Smooth muscle cell (in vitro differentiated cells): ENCODE measurements around the gene MIEF1. TPM values are rescaled to one million over a fixed set of nuclear protein-coding genes. Genes with fewer than 3 reads are reported as not detected.
A peak's percentile ranks its signal among the peaks of the same experiment; 100 is the strongest.
"Not testable (repeated sequence)": the region's sequence is repeated elsewhere in the genome, so short reads cannot be mapped to it uniquely, and the experiment has no call there.

Experiments
- DNase-seq: peaks from one replicate; lab custom pipeline; 2025; ENCODE audit not compliant: unreplicated experiment; lab: John Stamatoyannopoulos, UW
- H2AFZ ChIP-seq: fragments of 200-600 bp; sonication (generic); 2 replicates; pipeline ENCODE4 v1.6.0; 2016; ENCODE audit warnings: antibody characterized with exemption, low read depth, mild to moderate bottlenecking
- H3F3A ChIP-seq: fragments of 200-600 bp; sonication (generic); 2 replicates; pipeline ENCODE4 v1.6.0; 2017; ENCODE audit warnings: antibody characterized with exemption, low read depth
- H3K27ac ChIP-seq: fragments of 200-600 bp; sonication (generic); 2 replicates; pipeline ENCODE4 v1.5.1; 2016; ENCODE audit warnings: low read depth, mild to moderate bottlenecking
- H3K27me3 ChIP-seq: fragments of 200-600 bp; sonication (generic); 2 replicates; pipeline ENCODE4 v1.6.1; 2016; ENCODE audit warnings: low read depth, mild to moderate bottlenecking
- H3K36me3 ChIP-seq: fragments of 200-600 bp; sonication (generic); 2 replicates; pipeline ENCODE4 v1.5.1; 2016; ENCODE audit warnings: low read depth
- H3K4me1 ChIP-seq: fragments of 200-600 bp; sonication (generic); 2 replicates; pipeline ENCODE4 v1.5.1; 2016; ENCODE audit warnings: low read depth
- H3K4me2 ChIP-seq: fragments of 200-600 bp; sonication (generic); 2 replicates; pipeline ENCODE4 v1.6.0; 2016; ENCODE audit warnings: mild to moderate bottlenecking
- H3K4me3 ChIP-seq: fragments of 200-600 bp; sonication (generic); 2 replicates; pipeline ENCODE4 v1.5.1; 2016; ENCODE audit warnings: mild to moderate bottlenecking
- H3K79me2 ChIP-seq: fragments of 200-600 bp; sonication (generic); 2 replicates; pipeline ENCODE4 v1.6.0; 2016; ENCODE audit warnings: low read depth, mild to moderate bottlenecking
- H3K9ac ChIP-seq: fragments of 200-600 bp; sonication (generic); 2 replicates; pipeline ENCODE4 v1.6.0; 2016; ENCODE audit warnings: low read depth
- H3K9me3 ChIP-seq: fragments of 200-600 bp; sonication (generic); replicated peaks from 2 replicates; pipeline ENCODE4 v1.5.1; 2016; ENCODE audit warnings: low read depth
- H4K20me1 ChIP-seq: fragments of 200-600 bp; sonication (generic); 2 replicates; pipeline ENCODE4 v1.6.0; 2016; ENCODE audit warnings: low read depth
- CTCF ChIP-seq: fragments of 200-600 bp; sonication (generic); IDR thresholded peaks from 2 replicates; pipeline ENCODE4 v1.5.1; 2017; ENCODE audit warnings: borderline replicate concordance, mild to moderate bottlenecking, antibody characterized with exemption; ENCODE audit not compliant: insufficient read depth, poor library complexity, severe bottlenecking
- WGBS: methylation state at CpG from one replicate; pipeline ENCODE4 v1.1.7; 2016; ENCODE audit warnings: low lambda C conversion rate; 5-methylcytosine and 5-hydroxymethylcytosine counted together
- polyA plus RNA-seq: library from polyadenylated mRNA; unstranded; fragments of >200 nt; fragmentation: Nextera tagmentation; extraction: Ambion mirVana; gene quantifications from 2 replicates; pipeline ENCODE4 v1.2.1, GENCODE V29; 2016
- total RNA-seq: library from RNA; depleted of rRNA; stranded (reverse); fragments of >200 nt; gene quantifications from 2 replicates; pipeline ENCODE4 v1.2.3, GENCODE V29; 2014

Gene MIEF1
- total and polyA plus RNA-seq, 2 experiments from 2014 or later, result 11.1 to 14.5 TPM

- Histone ChIP-seq H3K4me2 (peak overlapping the region; percentile 87), H3K27ac (peak overlapping the region; percentile 99), H3K27me3 (no peaks in the 10 kb centered on the region), H3K9me3 (no peaks in the 10 kb centered on the region), H3K79me2 (peaks cover 37% of the 10 kb centered on the region), H3K4me1 (peaks cover 22% of the 10 kb centered on the region), H3K36me3 (no peaks in the 10 kb centered on the region), H2AFZ (peak overlapping the region; percentile 60), H3K4me3 (peak overlapping the region; percentile 95), H3F3A (peaks cover 34% of the 10 kb centered on the region), H3K9ac (peak overlapping the region; percentile 99), H4K20me1 (peaks cover 50% of the 10 kb centered on the region)
- 2% methylated on average over 31 of the region's 47 CpGs for WGBS
- peak; percentile 88 for DNase-seq
- peak; percentile 21 for TF ChIP-seq CTCF
These were observed 17.7 kb downstream of the MIEF1 start for GRCh38 chr22:39519681-39520225.

- Histone ChIP-seq H3K79me2 (peaks cover 34% of the 10 kb centered on the region), H3K36me3 (no peaks in the 10 kb centered on the region), H3K4me3 (peak within 1 kb of the TSS; percentile 95), H4K20me1 (peaks cover 50% of the 10 kb centered on the region), H3K9ac (peak within 1 kb of the TSS; percentile 99), H3K4me1 (peaks cover 22% of the 10 kb centered on the region), H3K9me3 (no peaks in the 10 kb centered on the region), H2AFZ (peak within 1 kb of the TSS; percentile 96), H3K27ac (peak within 1 kb of the TSS; percentile 99), H3K27me3 (no peaks in the 10 kb centered on the region), H3F3A (peaks cover 34% of the 10 kb centered on the region), H3K4me2 (peak within 1 kb of the TSS; percentile 98)
- TF ChIP-seq CTCF, result no peak
- peak; percentile 99 for DNase-seq
- WGBS, result under 1% methylated on average over 69 of the region's 86 CpGs
These were observed 18.4 kb downstream of the MIEF1 start, which contains the start of gene ATF4 for GRCh38 chr22:39520226-39521105. Gene ATF4, plus strand, starts transcription at chr22:39520562. Its CDS starts 884 bp downstream, at chr22:39521446.

GRCh38 chr22:39521106-39521885, 19.2 kb downstream of the MIEF1 start:
- peak overlapping the region; percentile 95 for H3K4me3 ChIP-seq
- H3K36me3 ChIP-seq, H2AFZ ChIP-seq, DNase-seq, H3K27me3 ChIP-seq, H3K9me3 ChIP-seq: not testable (repeated sequence)
- H3F3A ChIP-seq, result peaks cover 34% of the 10 kb centered on the region
- peaks cover 22% of the 10 kb centered on the region for H3K4me1 ChIP-seq
- H4K20me1 ChIP-seq, result peaks cover 59% of the 10 kb centered on the region
- peak overlapping the region; percentile 98 for H3K4me2 ChIP-seq
- peak overlapping the region; percentile 99 for H3K9ac ChIP-seq
- H3K79me2 ChIP-seq, result peaks cover 34% of the 10 kb centered on the region
- WGBS, result 5% methylated on average over 26 of the region's 28 CpGs
- H3K27ac ChIP-seq, result peak overlapping the region; percentile 99

- H3K36me3 ChIP-seq, result not testable (repeated sequence)
- H3K9ac ChIP-seq, result peak overlapping the region; percentile 99
- WGBS, result 45% methylated on average over 5 of the region's 5 CpGs
These were observed 20.0 kb downstream of the MIEF1 start for GRCh38 chr22:39522091-39522490.

More at GRCh38 chr22:39522091-39522490, 20.0 kb downstream of the MIEF1 start:
- Histone ChIP-seq H4K20me1 (peaks cover 66% of the 10 kb centered on the region), H3K4me1 (peaks cover 22% of the 10 kb centered on the region), H3F3A (peaks cover 32% of the 10 kb centered on the region), H3K4me2 (peak overlapping the region; percentile 98), H3K4me3 (peak overlapping the region; percentile 95), H3K79me2 (peaks cover 29% of the 10 kb centered on the region), H3K27ac (peak overlapping the region; percentile 99)
- not testable (repeated sequence) for DNase-seq, H2AFZ ChIP-seq, H3K27me3 ChIP-seq, H3K9me3 ChIP-seq
